ENCODE results near the gene MYOM3.
"Not testable (repeated sequence)": the region's sequence is repeated elsewhere in the genome, so short reads cannot be mapped to it uniquely, and the experiment has no call there.

MYOM3 gene

GRCh38 chr1:24049733-24050132, 62.2 kb downstream of the MYOM3 start:
- H3K9me3 ChIP-seq (replicated peaks in 1 of 2; ENCODE audit: control insufficient read depth in 2 of 2, insufficient read depth in 1 of 2, low read depth in 1 of 2, low read length in 2 of 2) = no peaks in the 10 kb centered on the region
- no peak overlapping the region for H2BK5ac ChIP-seq (ENCODE audit: low read length)
- no peak overlapping the region for H2BK120ac ChIP-seq (ENCODE audit: low read depth, low read length)
- H3K18ac ChIP-seq (ENCODE audit: low read length) = no peak overlapping the region
- no peak overlapping the region for H2BK15ac ChIP-seq (ENCODE audit: low read length)
- H3K27me3 ChIP-seq (ENCODE audit: control insufficient read depth in 3 of 3, insufficient read depth in 3 of 3, low read depth in 1 of 3, low read length in 3 of 3) = peaks cover 0 to 3% (median 0%) of the 10 kb centered on the region in 3 experiments
- no peaks in the 10 kb centered on the region for H3K79me1 ChIP-seq (ENCODE audit: low read depth, low read length)
- H2AK5ac ChIP-seq (ENCODE audit: low read depth, low read length) = no peak overlapping the region
- H3K36me3 ChIP-seq (replicated peaks in 1 of 2; ENCODE audit: control insufficient read depth in 2 of 2, insufficient read depth in 2 of 2, low read length in 2 of 2) = no peaks in the 10 kb centered on the region
- H2BK12ac ChIP-seq (ENCODE audit: low read length) = no peak overlapping the region
- no peak overlapping the region for H4K8ac ChIP-seq (ENCODE audit: low read depth, low read length)
- peaks cover 0 to 4% of the 10 kb centered on the region in 2 donors for H3K4me1 ChIP-seq (ENCODE audit: control insufficient read depth in 2 of 2, insufficient read depth in 1 of 2, low read depth in 1 of 2, low read length in 2 of 2)
- H3K23ac ChIP-seq (ENCODE audit: low read depth, low read length, poor library complexity) = no peak overlapping the region
- DNase-seq (ENCODE audit: low spot score) = no peak
- H3K4me3 ChIP-seq (ENCODE audit: low read length in 2 of 2) = no peak overlapping the region
- no peak overlapping the region for H4K91ac ChIP-seq (ENCODE audit: low read depth, low read length, poor library complexity)
- no peak overlapping the region for H3K9ac ChIP-seq (ENCODE audit: low read depth, low read length, poor library complexity)
- no peak overlapping the region for H2AFZ ChIP-seq (ENCODE audit: low read length)
- H3K14ac ChIP-seq (ENCODE audit: low read length) = no peak overlapping the region
- no CpG with 5 or more reads among the region's 7 CpGs for WGBS, 2 donors (ENCODE audit: extremely low coverage in 2 of 2, insufficient read length in 2 of 2, insufficient replicate concordance in 1 of 2)
- no peak overlapping the region for H3K4ac ChIP-seq (ENCODE audit: low read length)
- no peak overlapping the region for H3K4me2 ChIP-seq (ENCODE audit: insufficient read depth, low read length, poor library complexity, severe bottlenecking)
- H3K27ac ChIP-seq (replicated peaks; ENCODE audit: low read length) = no peak overlapping the region

- not testable (repeated sequence) for H3K9me3 ChIP-seq (replicated peaks in 1 of 2; ENCODE audit: control insufficient read depth in 2 of 2, insufficient read depth in 1 of 2, low read depth in 1 of 2, low read length in 2 of 2); H2BK15ac ChIP-seq (ENCODE audit: low read length); H3K27me3 ChIP-seq (ENCODE audit: control insufficient read depth in 3 of 3, insufficient read depth in 3 of 3, low read depth in 1 of 3, low read length in 3 of 3); H3K4me3 ChIP-seq (ENCODE audit: low read length in 2 of 2); H2BK5ac ChIP-seq (ENCODE audit: low read length); H3K4ac ChIP-seq (ENCODE audit: low read length); H2AFZ ChIP-seq (ENCODE audit: low read length); H3K4me2 ChIP-seq (ENCODE audit: insufficient read depth, low read length, poor library complexity, severe bottlenecking); H3K23ac ChIP-seq (ENCODE audit: low read depth, low read length, poor library complexity); H3K9ac ChIP-seq (ENCODE audit: low read depth, low read length, poor library complexity); H3K36me3 ChIP-seq (replicated peaks in 1 of 2; ENCODE audit: control insufficient read depth in 2 of 2, insufficient read depth in 2 of 2, low read length in 2 of 2); H3K14ac ChIP-seq (ENCODE audit: low read length); H3K4me1 ChIP-seq (ENCODE audit: control insufficient read depth in 2 of 2, insufficient read depth in 1 of 2, low read depth in 1 of 2, low read length in 2 of 2); H2BK12ac ChIP-seq (ENCODE audit: low read length); H3K27ac ChIP-seq (replicated peaks; ENCODE audit: low read length); H4K91ac ChIP-seq (ENCODE audit: low read depth, low read length, poor library complexity); H2BK120ac ChIP-seq (ENCODE audit: low read depth, low read length); H3K79me1 ChIP-seq (ENCODE audit: low read depth, low read length); H4K8ac ChIP-seq (ENCODE audit: low read depth, low read length); H3K18ac ChIP-seq (ENCODE audit: low read length); H2AK5ac ChIP-seq (ENCODE audit: low read depth, low read length); DNase-seq (ENCODE audit: low spot score)
- WGBS, 2 donors (ENCODE audit: extremely low coverage in 2 of 2, insufficient read length in 2 of 2, insufficient replicate concordance in 1 of 2) = no CpG with 5 or more reads among the region's 4 CpGs
Observed at GRCh38 chr1:24048894-24049293, 63.0 kb downstream of the MYOM3 start.

GRCh38 chr1:24048205-24048869, 63.6 kb downstream of the MYOM3 start:
- H3K4ac ChIP-seq (ENCODE audit: low read length) = no peak overlapping the region
- no peak overlapping the region for H3K27ac ChIP-seq (replicated peaks; ENCODE audit: low read length)
- H3K9ac ChIP-seq (ENCODE audit: low read depth, low read length, poor library complexity) = no peak overlapping the region
- no peak overlapping the region for H2AFZ ChIP-seq (ENCODE audit: low read length)
- no peaks in the 10 kb centered on the region for H3K79me1 ChIP-seq (ENCODE audit: low read depth, low read length)
- no peak overlapping the region for H2BK120ac ChIP-seq (ENCODE audit: low read depth, low read length)
- H3K4me2 ChIP-seq (ENCODE audit: insufficient read depth, low read length, poor library complexity, severe bottlenecking) = no peak overlapping the region
- H4K8ac ChIP-seq (ENCODE audit: low read depth, low read length) = no peak overlapping the region
- H3K4me3 ChIP-seq (ENCODE audit: low read length in 2 of 2) = no peak overlapping the region
- H2AK5ac ChIP-seq (ENCODE audit: low read depth, low read length) = no peak overlapping the region
- H3K36me3 ChIP-seq (replicated peaks in 1 of 2; ENCODE audit: control insufficient read depth in 2 of 2, insufficient read depth in 2 of 2, low read length in 2 of 2) = no peaks in the 10 kb centered on the region
- H3K23ac ChIP-seq (ENCODE audit: low read depth, low read length, poor library complexity) = no peak overlapping the region
- DNase-seq (ENCODE audit: low spot score) = no peak
- H2BK12ac ChIP-seq (ENCODE audit: low read length) = no peak overlapping the region
- H3K18ac ChIP-seq (ENCODE audit: low read length) = no peak overlapping the region
- H3K14ac ChIP-seq (ENCODE audit: low read length) = no peak overlapping the region
- no peaks in the 10 kb centered on the region for H3K9me3 ChIP-seq (replicated peaks in 1 of 2; ENCODE audit: control insufficient read depth in 2 of 2, insufficient read depth in 1 of 2, low read depth in 1 of 2, low read length in 2 of 2)
- H4K91ac ChIP-seq (ENCODE audit: low read depth, low read length, poor library complexity) = no peak overlapping the region
- no peak overlapping the region for H2BK15ac ChIP-seq (ENCODE audit: low read length)
- peaks cover 0 to 3% (median 0%) of the 10 kb centered on the region in 3 experiments for H3K27me3 ChIP-seq (ENCODE audit: control insufficient read depth in 3 of 3, insufficient read depth in 3 of 3, low read depth in 1 of 3, low read length in 3 of 3)
- WGBS, 2 donors (ENCODE audit: extremely low coverage in 2 of 2, insufficient read length in 2 of 2, insufficient replicate concordance in 1 of 2) = no CpG with 5 or more reads among the region's 6 CpGs
- H2BK5ac ChIP-seq (ENCODE audit: low read length) = no peak overlapping the region
- H3K4me1 ChIP-seq (ENCODE audit: control insufficient read depth in 2 of 2, insufficient read depth in 1 of 2, low read depth in 1 of 2, low read length in 2 of 2) = peaks cover 0 to 4% of the 10 kb centered on the region in 2 donors

GRCh38 chr1:24047110-24047477, 64.8 kb downstream of the MYOM3 start:
- no peak overlapping the region for H3K9ac ChIP-seq (ENCODE audit: low read depth, low read length, poor library complexity)
- H2AFZ ChIP-seq (ENCODE audit: low read length) = no peak overlapping the region
- no peak overlapping the region for H2AK5ac ChIP-seq (ENCODE audit: low read depth, low read length)
- H3K36me3 ChIP-seq (replicated peaks in 1 of 2; ENCODE audit: control insufficient read depth in 2 of 2, insufficient read depth in 2 of 2, low read length in 2 of 2) = no peaks in the 10 kb centered on the region
- peaks cover 0 to 3% (median 0%) of the 10 kb centered on the region in 3 experiments for H3K27me3 ChIP-seq (ENCODE audit: control insufficient read depth in 3 of 3, insufficient read depth in 3 of 3, low read depth in 1 of 3, low read length in 3 of 3)
- no peak overlapping the region for H3K18ac ChIP-seq (ENCODE audit: low read length)
- no peak overlapping the region for H3K27ac ChIP-seq (replicated peaks; ENCODE audit: low read length)
- H4K91ac ChIP-seq (ENCODE audit: low read depth, low read length, poor library complexity) = no peak overlapping the region
- no peak overlapping the region for H2BK15ac ChIP-seq (ENCODE audit: low read length)
- H3K14ac ChIP-seq (ENCODE audit: low read length) = no peak overlapping the region
- H3K9me3 ChIP-seq (replicated peaks in 1 of 2; ENCODE audit: control insufficient read depth in 2 of 2, insufficient read depth in 1 of 2, low read depth in 1 of 2, low read length in 2 of 2) = no peaks in the 10 kb centered on the region
- H3K23ac ChIP-seq (ENCODE audit: low read depth, low read length, poor library complexity) = no peak overlapping the region
- H2BK5ac ChIP-seq (ENCODE audit: low read length) = no peak overlapping the region
- whole genome bisulfite sequencing, 2 donors (ENCODE audit: extremely low coverage in 2 of 2, insufficient read length in 2 of 2, insufficient replicate concordance in 1 of 2) = no CpG with 5 or more reads among the region's 3 CpGs
- no peak overlapping the region for H2BK120ac ChIP-seq (ENCODE audit: low read depth, low read length)
- H4K8ac ChIP-seq (ENCODE audit: low read depth, low read length) = no peak overlapping the region
- no peak overlapping the region for H3K4ac ChIP-seq (ENCODE audit: low read length)
- H3K4me1 ChIP-seq (ENCODE audit: control insufficient read depth in 2 of 2, insufficient read depth in 1 of 2, low read depth in 1 of 2, low read length in 2 of 2) = peaks cover 0 to 4% of the 10 kb centered on the region in 2 donors
- no peak for DNase-seq (ENCODE audit: low spot score)
- H3K4me2 ChIP-seq (ENCODE audit: insufficient read depth, low read length, poor library complexity, severe bottlenecking) = no peak overlapping the region
- H2BK12ac ChIP-seq (ENCODE audit: low read length) = no peak overlapping the region
- no peak overlapping the region for H3K4me3 ChIP-seq (ENCODE audit: low read length in 2 of 2)
- H3K79me1 ChIP-seq (ENCODE audit: low read depth, low read length) = no peaks in the 10 kb centered on the region

Data from neuronal stem cell (in vitro differentiated cells).